Chondrocyte (in vitro differentiated cells): ENCODE measurements around the gene GGCT. TPM values are rescaled to one million over a fixed set of nuclear protein-coding genes. Genes with fewer than 3 reads are reported as not detected.
A peak's percentile ranks its signal among the peaks of the same experiment; 100 is the strongest.

ENCODE experiments used
- DNase-seq: peaks from one replicate; pipeline ENCODE4 v3.0.0; 2021; ENCODE audit warnings: mixed read lengths, low spot score
- H3K27ac Mint-ChIP-seq: one replicate; pipeline ENCODE4 v1.8.0; 2021; ENCODE audit warnings: mild to moderate bottlenecking, moderate library complexity, mixed read lengths; ENCODE audit not compliant: unreplicated experiment
- H3K27me3 Mint-ChIP-seq: 2 replicates; pipeline ENCODE4 v1.8.0; 2021; ENCODE audit warnings: low read depth, mixed read lengths
- H3K36me3 Mint-ChIP-seq: 2 replicates; pipeline ENCODE4 v1.8.0; 2021; ENCODE audit warnings: low read depth, mixed read lengths
- H3K4me1 Mint-ChIP-seq: 2 replicates; pipeline ENCODE4 v1.8.0; 2021; ENCODE audit warnings: low read depth, mild to moderate bottlenecking, mixed read lengths
- H3K4me3 Mint-ChIP-seq: one replicate; pipeline ENCODE4 v1.8.0; 2021; ENCODE audit warnings: mild to moderate bottlenecking, moderate library complexity, mixed read lengths; ENCODE audit not compliant: unreplicated experiment
- H3K9me3 Mint-ChIP-seq: 2 replicates; pipeline ENCODE4 v1.8.0; 2021; ENCODE audit warnings: low read depth, mixed read lengths
- CTCF ChIP-seq: fragments of 200-600 bp; sonication (generic); IDR thresholded peaks from 2 replicates; pipeline ENCODE4 v1.5.0; 2021; ENCODE audit warnings: antibody characterized with exemption, mild to moderate bottlenecking, moderate library complexity
- total RNA-seq: library from RNA; stranded (reverse); gene quantifications from 3 replicates; pipeline ENCODE4 v1.2.1, GENCODE V29; 2021

GGCT gene
- total RNA-seq, 1 donor from 2014 or later = 24.4 TPM

- Mint-ChIP-seq H3K9me3 (no peaks in the 10 kb centered on the region), H3K36me3 (no peaks in the 10 kb centered on the region), H3K4me1 (peaks cover 76% of the 10 kb centered on the region), H3K27me3 (no peaks in the 10 kb centered on the region), H3K4me3 (peak overlapping the region; percentile 28), H3K27ac (peak overlapping the region; percentile 96)
- DNase-seq = no peak
- TF ChIP-seq CTCF = no peak
These were observed 34.4 kb downstream of the GGCT start for GRCh38 chr7:30470163-30470770.

GRCh38 chr7:30469303-30469702, 35.3 kb downstream of the GGCT start:
- Mint-ChIP-seq H3K9me3 (no peaks in the 10 kb centered on the region), H3K4me3 (peak overlapping the region; percentile 38), H3K27me3 (no peaks in the 10 kb centered on the region), H3K27ac (peak overlapping the region; percentile 96), H3K4me1 (peaks cover 70% of the 10 kb centered on the region), H3K36me3 (no peaks in the 10 kb centered on the region)
- TF ChIP-seq CTCF = peak; percentile 78
- no peak for DNase-seq

GRCh38 chr7:30468791-30469190, 35.8 kb downstream of the GGCT start:
- Mint-ChIP-seq H3K36me3 (no peaks in the 10 kb centered on the region), H3K4me3 (peak overlapping the region; percentile 38), H3K27ac (peak overlapping the region; percentile 96), H3K27me3 (no peaks in the 10 kb centered on the region), H3K4me1 (peaks cover 70% of the 10 kb centered on the region), H3K9me3 (no peaks in the 10 kb centered on the region)
- DNase-seq = no peak
- TF ChIP-seq CTCF = no peak

GRCh38 chr7:30468041-30468440, 36.6 kb downstream of the GGCT start:
- no peak for DNase-seq
- no peaks in the 10 kb centered on the region for H3K36me3 Mint-ChIP-seq
- H3K4me3 Mint-ChIP-seq = no peak overlapping the region
- H3K27ac Mint-ChIP-seq = no peak overlapping the region
- TF ChIP-seq CTCF = no peak
- H3K9me3 Mint-ChIP-seq = no peaks in the 10 kb centered on the region
- no peaks in the 10 kb centered on the region for H3K27me3 Mint-ChIP-seq
- H3K4me1 Mint-ChIP-seq = peaks cover 63% of the 10 kb centered on the region

GRCh38 chr7:30467271-30467670, 37.4 kb downstream of the GGCT start:
- Mint-ChIP-seq H3K9me3 (no peaks in the 10 kb centered on the region), H3K27me3 (no peaks in the 10 kb centered on the region), H3K27ac (no peak overlapping the region), H3K36me3 (no peaks in the 10 kb centered on the region), H3K4me1 (peaks cover 55% of the 10 kb centered on the region), H3K4me3 (no peak overlapping the region)
- DNase-seq = no peak
- TF ChIP-seq CTCF = no peak
